SK-N-SH (cell line): ENCODE data around the gene GALNT16. TPM values are rescaled to one million over a fixed set of nuclear protein-coding genes. Genes with fewer than 3 reads are reported as not detected.

ENCODE experiments used
- CTCF ChIA-PET: fragments of 300-600, 350-600 bp; formaldehyde crosslinking; extraction: SDS; loops from one replicate; lab custom pipeline; 2021; lab: Yijun Ruan, JAX
- POLR2A ChIA-PET: fragments of 350-600 bp; sonication (Branson Sonifier 250); formaldehyde crosslinking; extraction: SDS; loops from one replicate; lab custom pipeline; 2020; ENCODE audit warnings: antibody characterized with exemption, inconsistent platforms; lab: Yijun Ruan, JAX
- DNase-seq: peaks from one replicate; pipeline ENCODE4 v3.0.0; 2012
- H2AFZ ChIP-seq: fragments of 200-600 bp; sonication (generic); 2 replicates; pipeline ENCODE4 v1.8.1; 2016; ENCODE audit warnings: antibody characterized with exemption, mild to moderate bottlenecking, low read depth
- H3F3A ChIP-seq: fragments of 200-600 bp; sonication (generic); replicated peaks from 2 replicates; pipeline ENCODE3; 2016; ENCODE audit warnings: antibody characterized with exemption, mild to moderate bottlenecking; ENCODE audit not compliant: insufficient read depth
- H3K27ac ChIP-seq, 2 experiments: fragments of 200-500 bp in 1 of 2; fragments of 200-600 bp in 1 of 2; sonication (Bioruptor generic) in 1 of 2; sonication (generic), shearing (Covaris generic) in 1 of 2; 2 replicates each; pipeline versions ENCODE4 v1.5.1 to v1.6.1; 2014 to 2016; ENCODE audit warnings: low read depth in 2 of 2, inconsistent platforms in 1 of 2, low read length in 1 of 2, mild to moderate bottlenecking in 1 of 2, mixed read lengths in 1 of 2
- H3K27me3 ChIP-seq: fragments of 200-600 bp; sonication (generic), shearing (Covaris generic); 2 replicates; pipeline ENCODE4 v1.6.1; 2016; ENCODE audit warnings: mixed run types; ENCODE audit not compliant: insufficient read depth
- H3K36me3 ChIP-seq, 2 experiments: fragments of 200-500 bp in 1 of 2; fragments of 200-600 bp in 1 of 2; sonication (Bioruptor generic) in 1 of 2; sonication (generic) in 1 of 2; replicated peaks in 1 of 2; 2 replicates each; pipeline versions ENCODE3 to v1.5.1; 2014 to 2016; ENCODE audit warnings: low read length in 1 of 2, mild to moderate bottlenecking in 1 of 2; ENCODE audit not compliant: insufficient read depth in 2 of 2, control insufficient read depth in 1 of 2
- H3K4me1 ChIP-seq, 2 experiments: fragments of 200-500 bp in 1 of 2; fragments of 200-600 bp in 1 of 2; sonication (Bioruptor generic) in 1 of 2; sonication (generic), shearing (Covaris generic) in 1 of 2; 2 replicates each; pipeline versions ENCODE4 v1.5.1 to v1.6.1; 2014 to 2016; ENCODE audit warnings: low read depth in 1 of 2, low read length in 1 of 2, mixed run types in 1 of 2; ENCODE audit not compliant: insufficient read depth in 2 of 2, control insufficient read depth in 1 of 2
- H3K4me2 ChIP-seq: fragments of 200-600 bp; sonication (generic), shearing (Covaris generic); 2 replicates; pipeline ENCODE4 v1.6.1; 2017; ENCODE audit warnings: mixed run types
- H3K4me3 ChIP-seq, 2 experiments: fragments of 200-500 bp in 1 of 2; fragments of 200-600 bp in 1 of 2; sonication (Bioruptor generic) in 1 of 2; sonication (generic), shearing (Covaris generic) in 1 of 2; 2 replicates each; pipeline versions ENCODE4 v1.5.1 to v1.8.1; 2014 to 2016; ENCODE audit warnings: low read depth in 2 of 2, inconsistent platforms in 1 of 2, low read length in 1 of 2, mild to moderate bottlenecking in 1 of 2, mixed read lengths in 1 of 2, moderate library complexity in 1 of 2
- H3K79me2 ChIP-seq: fragments of 200-600 bp; sonication (generic); 2 replicates; pipeline ENCODE4 v1.8.1; 2017; ENCODE audit warnings: mild to moderate bottlenecking; ENCODE audit not compliant: insufficient read depth
- H3K9ac ChIP-seq: fragments of 200-600 bp; sonication (generic); 2 replicates; pipeline ENCODE4 v1.6.1; 2017; ENCODE audit warnings: mixed run types
- H3K9me2 ChIP-seq: fragments of 200-600 bp; sonication (generic); 2 replicates; pipeline ENCODE4 v1.6.1; 2017; ENCODE audit warnings: mixed run types
- H3K9me3 ChIP-seq: fragments of 200-600 bp; sonication (generic); 2 replicates; pipeline ENCODE4 v1.6.1; 2017; ENCODE audit warnings: mixed run types, mild to moderate bottlenecking, moderate library complexity
- H4K20me1 ChIP-seq: fragments of 200-600 bp; sonication (generic); 2 replicates; pipeline ENCODE4 v1.6.1; 2017; ENCODE audit warnings: mild to moderate bottlenecking, mixed run types; ENCODE audit not compliant: insufficient read depth
- ELF1 ChIP-seq: IDR thresholded peaks from 2 replicates; pipeline ENCODE4 v1.4.0; 2012
- EZH2phosphoT487 ChIP-seq: fragments of 200-600 bp; sonication (generic); IDR thresholded peaks from 2 replicates; pipeline ENCODE4 v1.6.1; 2017; ENCODE audit warnings: low read depth, mixed run types, mild to moderate bottlenecking, antibody characterized with exemption, moderate library complexity, borderline replicate concordance
- FOSL2 ChIP-seq: IDR thresholded peaks from 2 replicates; pipeline ENCODE4 v1.4.0; 2012; ENCODE audit warnings: low read depth, mild to moderate bottlenecking, moderate library complexity, borderline replicate concordance
- FOXM1 ChIP-seq: IDR thresholded peaks from 2 replicates; pipeline ENCODE4 v1.4.0; 2012; ENCODE audit warnings: low read depth, mild to moderate bottlenecking
- JUND ChIP-seq: IDR thresholded peaks from 2 replicates; pipeline ENCODE4 v1.4.0; 2012
- MEF2A ChIP-seq: IDR thresholded peaks from 2 replicates; pipeline ENCODE4 v1.4.0; 2012; ENCODE audit warnings: low read depth, borderline replicate concordance
- MXI1 ChIP-seq: IDR thresholded peaks from 2 replicates; pipeline ENCODE4 v1.6.1; 2012; ENCODE audit warnings: mild to moderate bottlenecking, low read depth, low read length, improper control_type of control experiment
- NFIC ChIP-seq: IDR thresholded peaks from 2 replicates; pipeline ENCODE4 v1.4.0; 2012; ENCODE audit warnings: borderline replicate concordance
- POLR2AphosphoS5 ChIP-seq: IDR thresholded peaks from 2 replicates; pipeline ENCODE4 v1.6.1; 2012; ENCODE audit warnings: low read depth, low read length
- SMC3 ChIP-seq: IDR thresholded peaks from 2 replicates; pipeline ENCODE4 v1.6.1; 2012; ENCODE audit warnings: low read depth, low read length, improper control_type of control experiment
- TCF12 ChIP-seq: IDR thresholded peaks from 2 replicates; pipeline ENCODE4 v1.4.0; 2012
- YY1 ChIP-seq: IDR thresholded peaks from 2 replicates; pipeline ENCODE4 v1.4.0; 2012; ENCODE audit warnings: low read depth, mild to moderate bottlenecking
- WGBS: methylation state at CpG from one replicate; pipeline ENCODE4 v1.1.6; 2017; ENCODE audit warnings: low lambda C conversion rate; 5-methylcytosine and 5-hydroxymethylcytosine counted together
- polyA plus RNA-seq, 3 experiments: library from polyadenylated mRNA; depleted of rRNA; stranded (reverse); fragments of >200 nt; gene quantifications; 2 replicates each; pipeline ENCODE4 v1.2.3, GENCODE V29; 2012
- TF ChIP-seq, protein P1 (sequence below): IDR thresholded peaks from 2 replicates; pipeline ENCODE4 v1.4.0; 2012; ENCODE audit warnings: low read depth
- TF ChIP-seq, protein P2 (sequence below): IDR thresholded peaks from 2 replicates; pipeline ENCODE4 v1.4.0; 2012; ENCODE audit warnings: low read depth, borderline replicate concordance
- TF ChIP-seq, protein P3 (sequence below): IDR thresholded peaks from 2 replicates; pipeline ENCODE4 v1.4.0; 2012; ENCODE audit warnings: low read depth, borderline replicate concordance
- TF ChIP-seq, protein P4 (sequence below): fragments of 150-350 bp; IDR thresholded peaks from 2 replicates; pipeline ENCODE4 v1.6.1; 2017; ENCODE audit warnings: antibody characterized with exemption, low read length, low read depth, borderline replicate concordance
- TF ChIP-seq, protein P5 (sequence below): IDR thresholded peaks from 2 replicates; pipeline ENCODE4 v1.6.1; 2012; ENCODE audit warnings: mild to moderate bottlenecking, low read depth, low read length, moderate library complexity
- TF ChIP-seq, protein P6 (sequence below): IDR thresholded peaks from 2 replicates; pipeline ENCODE4; 2012

Gene GALNT16
- polyA plus RNA-seq, 1 of the 3 experiments (the other 2 are of a cell fraction) = 17.0 TPM

DNA sequence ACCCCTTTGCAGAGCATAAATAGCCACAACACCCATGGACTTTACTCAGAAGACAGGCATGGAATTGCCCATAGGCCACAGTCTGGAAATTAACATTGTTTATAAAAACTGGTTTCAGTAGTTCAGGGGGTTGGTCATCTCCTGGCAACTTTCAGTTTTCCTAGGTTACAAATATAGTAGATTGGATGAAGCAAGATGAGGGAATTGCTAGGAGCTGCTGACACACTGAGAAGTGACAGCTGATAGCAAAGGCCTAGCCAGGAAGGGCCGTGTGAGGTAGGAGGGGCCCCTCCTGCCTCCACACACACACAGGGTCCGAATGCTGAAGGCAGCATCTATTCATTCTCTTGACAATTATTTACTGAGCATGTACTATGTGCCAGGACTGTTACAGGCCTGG lies 8.3 kb downstream of the GALNT16 start:
- WGBS = 70% methylated on average over 2 of the region's 2 CpGs
- ChIA-PET POLR2A (no interaction called here), CTCF (interaction anchor here (1.1 kb wide), 1 partner anchor 192 kb away, joined by 3 read pairs; no protein-coding TSS in a partner anchor)
- Histone ChIP-seq H3K9me3 (no peaks in the 10 kb centered on the region), H3F3A (peaks cover 13% of the 10 kb centered on the region), H3K36me3 (no peaks in the 10 kb centered on the region), H3K79me2 (no peaks in the 10 kb centered on the region), H3K4me3 (no peak overlapping the region), H3K4me1 (peaks cover 6 to 9% of the 10 kb centered on the region in 2 experiments; a peak in 2 of 4 replicates), H3K4me2 (0 out of 2 replicates have a peak overlapping the region, but pooled peaks have one; percentile 11), H3K9ac (no peak overlapping the region; the same call in 1 of the 2 replicates), H3K9me2 (no peaks in the 10 kb centered on the region), H3K27ac (peak overlapping the region in 1 of 2 experiments; percentile 58; a peak in 2 of 4 replicates), H3K27me3 (no peaks in the 10 kb centered on the region), H2AFZ (no peak overlapping the region), H4K20me1 (no peaks in the 10 kb centered on the region)
- TF ChIP-seq YY1 (no peak), ELF1 (no peak), JUND (no peak), SMC3 (no peak), FOSL2 (no peak), EZH2phosphoT487 (no peak)
- TF ChIP-seq, protein P1, sequence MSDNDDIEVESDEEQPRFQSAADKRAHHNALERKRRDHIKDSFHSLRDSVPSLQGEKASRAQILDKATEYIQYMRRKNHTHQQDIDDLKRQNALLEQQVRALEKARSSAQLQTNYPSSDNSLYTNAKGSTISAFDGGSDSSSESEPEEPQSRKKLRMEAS = no peak
- TF ChIP-seq, protein P2, sequence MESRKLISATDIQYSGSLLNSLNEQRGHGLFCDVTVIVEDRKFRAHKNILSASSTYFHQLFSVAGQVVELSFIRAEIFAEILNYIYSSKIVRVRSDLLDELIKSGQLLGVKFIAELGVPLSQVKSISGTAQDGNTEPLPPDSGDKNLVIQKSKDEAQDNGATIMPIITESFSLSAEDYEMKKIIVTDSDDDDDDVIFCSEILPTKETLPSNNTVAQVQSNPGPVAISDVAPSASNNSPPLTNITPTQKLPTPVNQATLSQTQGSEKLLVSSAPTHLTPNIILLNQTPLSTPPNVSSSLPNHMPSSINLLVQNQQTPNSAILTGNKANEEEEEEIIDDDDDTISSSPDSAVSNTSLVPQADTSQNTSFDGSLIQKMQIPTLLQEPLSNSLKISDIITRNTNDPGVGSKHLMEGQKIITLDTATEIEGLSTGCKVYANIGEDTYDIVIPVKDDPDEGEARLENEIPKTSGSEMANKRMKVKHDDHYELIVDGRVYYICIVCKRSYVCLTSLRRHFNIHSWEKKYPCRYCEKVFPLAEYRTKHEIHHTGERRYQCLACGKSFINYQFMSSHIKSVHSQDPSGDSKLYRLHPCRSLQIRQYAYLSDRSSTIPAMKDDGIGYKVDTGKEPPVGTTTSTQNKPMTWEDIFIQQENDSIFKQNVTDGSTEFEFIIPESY = no peak
- TF ChIP-seq, protein P3, sequence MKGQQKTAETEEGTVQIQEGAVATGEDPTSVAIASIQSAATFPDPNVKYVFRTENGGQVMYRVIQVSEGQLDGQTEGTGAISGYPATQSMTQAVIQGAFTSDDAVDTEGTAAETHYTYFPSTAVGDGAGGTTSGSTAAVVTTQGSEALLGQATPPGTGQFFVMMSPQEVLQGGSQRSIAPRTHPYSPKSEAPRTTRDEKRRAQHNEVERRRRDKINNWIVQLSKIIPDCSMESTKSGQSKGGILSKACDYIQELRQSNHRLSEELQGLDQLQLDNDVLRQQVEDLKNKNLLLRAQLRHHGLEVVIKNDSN = no peak
- TF ChIP-seq, protein P4, sequence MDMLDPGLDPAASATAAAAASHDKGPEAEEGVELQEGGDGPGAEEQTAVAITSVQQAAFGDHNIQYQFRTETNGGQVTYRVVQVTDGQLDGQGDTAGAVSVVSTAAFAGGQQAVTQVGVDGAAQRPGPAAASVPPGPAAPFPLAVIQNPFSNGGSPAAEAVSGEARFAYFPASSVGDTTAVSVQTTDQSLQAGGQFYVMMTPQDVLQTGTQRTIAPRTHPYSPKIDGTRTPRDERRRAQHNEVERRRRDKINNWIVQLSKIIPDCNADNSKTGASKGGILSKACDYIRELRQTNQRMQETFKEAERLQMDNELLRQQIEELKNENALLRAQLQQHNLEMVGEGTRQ = no peak
- DNase-seq = no peak

DNA sequence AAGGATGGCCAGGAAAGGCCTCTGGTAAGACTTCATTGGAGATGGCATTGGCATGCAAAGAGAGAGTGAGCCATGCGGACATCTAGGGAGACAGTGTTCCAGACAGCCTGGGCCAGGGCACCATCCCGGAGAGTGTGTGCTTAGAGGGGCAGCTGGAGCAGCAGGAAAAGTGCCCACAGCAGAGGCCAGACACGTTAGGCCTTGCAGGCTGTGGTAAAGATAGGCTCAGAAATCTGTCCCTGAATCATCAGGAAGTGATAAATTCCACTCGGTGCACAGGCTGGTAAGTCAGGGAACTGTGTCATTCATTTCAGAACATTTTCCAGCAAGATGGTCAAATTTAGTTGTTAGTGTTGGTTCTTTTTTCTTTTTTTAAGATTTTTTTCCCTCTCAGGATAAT lies 8.8 kb downstream of the GALNT16 start:
- H2AFZ ChIP-seq = no peak overlapping the region
- no peaks in the 10 kb centered on the region for H3K36me3 ChIP-seq
- no peaks in the 10 kb centered on the region for H3K9me2 ChIP-seq
- POLR2A ChIA-PET = no interaction called here
- H3K4me2 ChIP-seq = peak overlapping the region; percentile 11; the same call in 1 of the 2 replicates
- H3K4me3 ChIP-seq = no peak overlapping the region
- no peak overlapping the region; the same call in 1 of the 2 replicates for H3K9ac ChIP-seq
- no peaks in the 10 kb centered on the region for H3K27me3 ChIP-seq
- no peaks in the 10 kb centered on the region for H3K79me2 ChIP-seq
- TF ChIP-seq MEF2A = no peak
- no peak for TF ChIP-seq EZH2phosphoT487
- TF ChIP-seq, protein P1 = 0 out of 2 replicates have a peak, but pooled peaks have one; percentile 51
- TF ChIP-seq, protein P5, sequence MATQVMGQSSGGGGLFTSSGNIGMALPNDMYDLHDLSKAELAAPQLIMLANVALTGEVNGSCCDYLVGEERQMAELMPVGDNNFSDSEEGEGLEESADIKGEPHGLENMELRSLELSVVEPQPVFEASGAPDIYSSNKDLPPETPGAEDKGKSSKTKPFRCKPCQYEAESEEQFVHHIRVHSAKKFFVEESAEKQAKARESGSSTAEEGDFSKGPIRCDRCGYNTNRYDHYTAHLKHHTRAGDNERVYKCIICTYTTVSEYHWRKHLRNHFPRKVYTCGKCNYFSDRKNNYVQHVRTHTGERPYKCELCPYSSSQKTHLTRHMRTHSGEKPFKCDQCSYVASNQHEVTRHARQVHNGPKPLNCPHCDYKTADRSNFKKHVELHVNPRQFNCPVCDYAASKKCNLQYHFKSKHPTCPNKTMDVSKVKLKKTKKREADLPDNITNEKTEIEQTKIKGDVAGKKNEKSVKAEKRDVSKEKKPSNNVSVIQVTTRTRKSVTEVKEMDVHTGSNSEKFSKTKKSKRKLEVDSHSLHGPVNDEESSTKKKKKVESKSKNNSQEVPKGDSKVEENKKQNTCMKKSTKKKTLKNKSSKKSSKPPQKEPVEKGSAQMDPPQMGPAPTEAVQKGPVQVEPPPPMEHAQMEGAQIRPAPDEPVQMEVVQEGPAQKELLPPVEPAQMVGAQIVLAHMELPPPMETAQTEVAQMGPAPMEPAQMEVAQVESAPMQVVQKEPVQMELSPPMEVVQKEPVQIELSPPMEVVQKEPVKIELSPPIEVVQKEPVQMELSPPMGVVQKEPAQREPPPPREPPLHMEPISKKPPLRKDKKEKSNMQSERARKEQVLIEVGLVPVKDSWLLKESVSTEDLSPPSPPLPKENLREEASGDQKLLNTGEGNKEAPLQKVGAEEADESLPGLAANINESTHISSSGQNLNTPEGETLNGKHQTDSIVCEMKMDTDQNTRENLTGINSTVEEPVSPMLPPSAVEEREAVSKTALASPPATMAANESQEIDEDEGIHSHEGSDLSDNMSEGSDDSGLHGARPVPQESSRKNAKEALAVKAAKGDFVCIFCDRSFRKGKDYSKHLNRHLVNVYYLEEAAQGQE = 0 out of 2 replicates have a peak, but pooled peaks have one; percentile 7
- TF ChIP-seq FOXM1 = no peak
- TF ChIP-seq POLR2AphosphoS5 = no peak
- TF ChIP-seq MXI1 = no peak
- TF ChIP-seq, protein P6, sequence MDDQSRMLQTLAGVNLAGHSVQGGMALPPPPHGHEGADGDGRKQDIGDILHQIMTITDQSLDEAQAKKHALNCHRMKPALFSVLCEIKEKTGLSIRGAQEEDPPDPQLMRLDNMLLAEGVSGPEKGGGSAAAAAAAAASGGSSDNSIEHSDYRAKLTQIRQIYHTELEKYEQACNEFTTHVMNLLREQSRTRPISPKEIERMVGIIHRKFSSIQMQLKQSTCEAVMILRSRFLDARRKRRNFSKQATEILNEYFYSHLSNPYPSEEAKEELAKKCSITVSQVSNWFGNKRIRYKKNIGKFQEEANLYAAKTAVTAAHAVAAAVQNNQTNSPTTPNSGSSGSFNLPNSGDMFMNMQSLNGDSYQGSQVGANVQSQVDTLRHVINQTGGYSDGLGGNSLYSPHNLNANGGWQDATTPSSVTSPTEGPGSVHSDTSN = peak; percentile 61; the same call in 1 of the 2 replicates
- TF ChIP-seq TCF12 = peak; percentile 49; the same call in 1 of the 2 replicates
- TF ChIP-seq ELF1 = no peak
- peak; percentile 5; the same call in 1 of the 2 replicates for TF ChIP-seq NFIC
- peak; percentile 60 for TF ChIP-seq FOSL2
- no peaks in the 10 kb centered on the region for H3K9me3 ChIP-seq
- 35% methylated on average over 4 of the region's 4 CpGs for WGBS
- H3F3A ChIP-seq = peaks cover 13% of the 10 kb centered on the region
- CTCF ChIA-PET = interaction anchor here (1.1 kb wide), 1 partner anchor 191 kb away, joined by 3 read pairs; no protein-coding TSS in a partner anchor
- no peak for DNase-seq
- no peaks in the 10 kb centered on the region for H4K20me1 ChIP-seq
- H3K27ac ChIP-seq = peak overlapping the region in 1 of 2 experiments; percentile 58; a peak in 2 of 4 replicates
- peaks cover under 1 to 4% of the 10 kb centered on the region in 2 experiments; a peak in 1 of 4 replicates for H3K4me1 ChIP-seq
